HG03342 (cell line): ENCODE data around the gene ARMC9.
A peak's percentile ranks its signal among the peaks of the same experiment; 100 is the strongest.

Experiments used
- ATAC-seq: cut with Tn5 transposase; IDR thresholded peaks from one replicate; pipeline ENCODE4 v1.9.1; 2021; ENCODE audit warnings: mild to moderate bottlenecking, moderate library complexity; ENCODE audit not compliant: unreplicated experiment

Gene ARMC9

DNA sequence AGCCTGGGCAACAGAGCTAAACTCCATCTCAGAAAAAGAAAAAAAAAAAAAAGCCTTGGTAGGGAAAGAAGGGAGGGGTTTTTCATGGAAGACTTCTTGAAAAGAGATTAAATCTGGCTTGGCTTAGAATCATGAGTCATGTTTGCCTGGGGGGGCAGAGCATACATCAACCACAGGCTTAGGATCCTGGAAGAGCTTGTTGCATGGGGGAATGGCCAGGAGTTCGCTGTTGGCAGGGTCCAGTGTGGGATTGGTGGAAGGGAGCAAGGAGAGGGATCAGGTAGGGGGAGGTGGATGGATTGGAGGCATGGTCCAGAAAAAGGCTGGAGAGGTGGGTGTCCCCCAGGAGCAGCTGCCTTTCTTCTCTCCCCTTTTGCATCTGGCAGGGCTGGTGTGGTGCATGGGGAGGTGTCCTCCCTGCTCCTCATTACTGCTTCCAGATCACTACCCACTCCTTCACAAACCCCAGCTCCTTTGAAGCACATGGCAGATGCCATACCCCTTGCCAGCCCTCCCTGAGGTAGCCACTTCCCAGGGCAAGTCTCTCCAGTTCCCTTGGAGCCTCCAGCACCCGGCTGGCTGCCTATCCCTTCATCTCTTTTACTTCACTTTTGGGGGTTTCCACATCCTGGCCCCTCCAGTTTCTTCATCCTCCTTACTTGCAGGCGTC lies 2.5 kb downstream of the ARMC9 start:
- ATAC-seq, result no peak

DNA sequence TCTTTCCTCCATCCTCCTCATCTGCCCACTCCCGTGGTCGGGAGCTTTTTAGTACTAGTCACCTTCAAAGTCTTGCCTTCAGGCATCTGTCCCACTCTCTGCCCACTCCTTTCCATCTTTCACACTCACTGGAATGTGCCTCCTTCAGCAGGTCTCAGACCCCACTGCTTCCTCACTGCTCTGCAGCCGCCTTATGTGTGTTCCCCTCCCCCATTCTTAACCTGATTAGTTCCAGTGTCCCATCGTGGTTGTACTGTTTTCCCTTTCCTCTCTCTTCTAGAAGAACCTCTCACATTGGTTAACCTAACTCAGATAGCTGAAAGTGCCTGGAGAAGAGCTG lies 3.0 kb downstream of the ARMC9 start:
- no peak for ATAC-seq

DNA sequence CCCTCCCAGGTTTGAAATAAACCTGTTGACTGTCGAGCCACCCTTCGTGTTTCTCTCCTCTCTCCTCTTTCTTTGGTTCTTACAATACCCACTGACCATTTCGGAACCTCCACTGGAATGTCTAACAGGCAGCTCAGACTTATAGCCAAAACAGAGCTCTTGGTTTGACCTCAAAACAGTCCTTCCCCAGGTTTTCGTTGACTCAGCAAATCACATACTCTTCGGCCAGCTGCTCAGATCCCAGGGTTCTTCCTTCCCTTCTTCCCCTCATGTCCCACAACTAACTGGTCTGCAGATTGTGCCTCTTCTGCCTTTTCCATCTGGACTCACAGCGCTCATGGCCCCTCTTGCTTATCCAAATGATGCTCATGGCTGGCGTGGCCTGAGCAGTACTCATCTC lies 4.7 kb downstream of the ARMC9 start:
- ATAC-seq, result no peak

DNA sequence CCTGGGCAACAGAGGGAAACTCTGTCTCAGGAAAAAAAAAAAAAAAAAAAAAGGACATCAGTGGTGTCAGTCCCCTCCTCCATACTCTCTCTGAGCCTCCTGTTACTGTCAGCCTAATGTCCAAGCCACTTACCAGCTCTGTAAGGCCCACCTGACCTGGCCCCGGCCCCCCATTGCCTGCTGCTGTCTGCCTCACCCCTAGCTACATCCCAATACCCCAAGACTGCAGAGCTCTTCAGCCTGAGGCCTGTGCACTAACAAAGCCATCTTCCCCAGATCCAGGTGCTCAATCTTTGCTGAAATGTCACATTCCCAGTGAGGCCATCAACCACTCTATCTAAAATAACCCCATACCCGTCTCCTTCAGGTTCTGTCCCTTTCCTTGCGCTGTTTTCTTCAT lies 5.7 kb downstream of the ARMC9 start:
- ATAC-seq, result no peak

GRCh38 chr2:231204581-231204980 lies 6.2 kb downstream of the ARMC9 start:
- no peak for ATAC-seq

DNA sequence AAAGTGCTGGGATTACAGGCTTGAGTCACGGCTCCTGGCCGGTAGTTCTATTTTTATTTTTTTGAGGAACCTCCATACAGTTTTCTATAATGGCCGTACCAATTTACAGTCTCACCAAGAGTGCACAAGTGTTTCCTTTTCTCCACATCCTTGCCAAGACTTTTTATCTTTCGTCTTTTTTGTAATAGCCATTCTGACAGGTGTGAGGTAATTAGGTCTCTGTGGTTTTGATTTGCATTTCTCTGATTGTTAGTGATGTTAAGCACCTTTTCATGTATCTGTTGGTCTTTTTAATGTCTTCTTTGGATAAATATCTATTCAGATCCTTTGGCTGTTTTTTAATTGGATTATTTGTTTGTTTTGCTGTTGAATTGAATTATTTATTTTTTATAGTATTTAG lies 9.3 kb downstream of the ARMC9 start:
- ATAC-seq, result no peak

DNA sequence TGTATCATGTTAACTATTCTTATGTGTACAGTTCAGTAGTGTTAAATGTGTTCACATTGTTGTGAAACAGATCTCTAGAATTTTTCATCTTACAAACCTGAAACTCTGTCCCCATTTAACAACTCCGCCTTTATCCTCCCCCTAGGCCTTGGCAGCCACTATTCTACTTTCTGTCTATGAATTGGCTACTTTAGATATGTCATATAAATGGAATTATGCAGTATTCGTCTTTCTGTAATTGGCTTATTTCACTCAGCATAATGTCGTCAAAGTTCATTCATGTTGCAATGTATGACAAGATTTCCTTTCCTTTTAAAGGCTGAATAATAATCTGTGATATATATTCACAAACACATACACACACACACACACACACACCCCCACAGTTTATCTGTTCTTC lies 12.4 kb downstream of the ARMC9 start:
- ATAC-seq, result no peak

GRCh38 chr2:231211486-231211885 lies 13.1 kb downstream of the ARMC9 start:
- ATAC-seq, result no peak

- ATAC-seq, result no peak
Measured at GRCh38 chr2:231212329-231212845, 14.0 kb downstream of the ARMC9 start.

DNA sequence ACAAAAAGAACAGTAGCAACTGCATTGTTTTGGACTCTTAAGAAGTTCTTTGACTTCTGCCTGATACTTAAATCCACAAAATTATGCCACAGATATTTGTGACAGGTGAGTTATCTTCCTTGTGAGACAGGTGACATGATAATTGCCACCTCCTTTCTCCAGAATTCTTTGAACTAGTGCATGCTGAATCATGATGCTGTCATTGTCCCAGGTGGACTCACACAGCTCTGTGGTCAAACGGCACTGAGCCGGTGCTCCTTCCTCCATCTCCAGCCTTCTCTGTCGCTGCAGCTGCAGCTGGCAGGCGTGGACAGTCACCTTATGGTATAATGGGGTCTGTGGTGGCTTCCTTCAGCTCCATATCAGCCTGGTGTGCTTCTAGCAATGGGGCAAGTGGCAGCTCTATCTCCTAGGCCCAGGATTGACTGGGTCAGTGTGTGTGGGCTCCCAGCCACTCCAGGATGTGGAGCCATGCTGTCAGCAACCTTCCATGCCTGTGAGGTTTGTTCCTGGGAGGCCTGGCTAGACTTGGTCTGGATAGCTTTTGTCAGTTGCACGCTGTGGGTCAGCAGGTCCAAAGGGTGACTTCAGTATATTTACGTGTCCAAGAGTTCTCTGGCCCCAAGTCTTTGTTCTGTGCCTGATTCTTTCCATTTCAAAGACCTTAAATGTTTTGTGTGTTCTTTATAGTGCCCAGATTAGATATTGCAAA lies 15.7 kb downstream of the ARMC9 start:
- no peak for ATAC-seq

DNA sequence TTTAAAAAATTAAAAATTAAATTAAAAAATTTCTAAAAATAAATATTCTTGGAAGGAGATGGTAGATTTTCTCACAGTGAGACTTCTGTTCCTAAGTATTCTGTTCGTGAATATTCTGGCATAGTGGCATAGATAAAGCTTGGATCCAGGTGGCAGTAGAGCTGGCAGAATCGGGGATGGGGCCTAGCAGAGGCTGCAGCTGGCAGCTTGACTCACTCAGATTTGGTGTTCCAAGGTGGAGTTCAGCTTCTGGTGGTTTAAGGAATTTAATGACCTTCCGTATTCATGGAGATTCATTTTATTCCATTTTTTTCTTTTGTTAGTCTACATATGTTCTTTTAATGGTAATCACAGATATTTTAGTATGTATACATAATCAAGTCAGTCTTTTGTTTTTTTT lies 19.9 kb downstream of the ARMC9 start:
- ATAC-seq, result no peak

- ATAC-seq, result no peak
Measured at GRCh38 chr2:231219289-231219688, 20.9 kb downstream of the ARMC9 start.

DNA sequence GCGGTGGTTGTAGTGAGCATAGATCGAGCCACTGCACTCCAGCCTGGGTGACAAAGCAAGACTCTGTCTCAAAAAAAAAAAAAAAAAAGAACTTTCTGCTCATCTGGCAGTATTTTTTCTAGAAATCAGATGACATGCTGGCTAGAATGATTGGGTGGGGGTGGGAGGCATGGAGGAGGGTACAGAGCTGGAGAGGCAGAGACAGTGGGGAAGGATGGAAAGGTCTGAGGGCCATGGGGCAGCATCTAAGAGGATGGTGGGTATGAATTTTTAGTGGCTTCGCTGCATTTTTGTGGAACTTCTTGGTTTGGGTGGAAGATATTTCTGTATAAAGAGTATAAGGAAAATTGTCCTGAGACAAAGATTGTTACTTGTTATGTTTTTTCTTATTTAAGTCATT lies 23.3 kb downstream of the ARMC9 start:
- no peak for ATAC-seq

- ATAC-seq, result peak; percentile 62
Measured at GRCh38 chr2:231222318-231223000, 24.0 kb downstream of the ARMC9 start.

DNA sequence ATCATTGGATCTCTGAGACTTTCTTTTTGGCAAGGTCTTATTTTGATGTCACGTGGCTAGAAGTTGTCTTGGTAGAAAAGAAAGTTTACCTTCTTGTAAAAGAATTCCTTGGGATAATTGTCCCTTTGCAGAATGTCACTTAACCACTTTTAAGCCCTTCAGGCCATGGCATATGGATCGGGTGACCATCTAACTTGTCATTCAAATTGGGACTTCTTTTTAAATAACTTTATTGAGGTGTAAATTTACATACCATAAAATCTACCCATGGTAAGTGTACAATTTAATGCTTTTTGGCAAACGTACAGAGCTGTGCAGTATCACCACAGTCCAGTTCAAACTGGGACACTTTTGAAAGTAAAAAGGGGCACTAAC lies 24.6 kb downstream of the ARMC9 start:
- no peak for ATAC-seq

GRCh38 chr2:231223458-231223976 lies 25.1 kb downstream of the ARMC9 start:
- no peak for ATAC-seq

- ATAC-seq, result peak; percentile 53
Measured at GRCh38 chr2:231227310-231228162, 29.1 kb downstream of the ARMC9 start.

DNA sequence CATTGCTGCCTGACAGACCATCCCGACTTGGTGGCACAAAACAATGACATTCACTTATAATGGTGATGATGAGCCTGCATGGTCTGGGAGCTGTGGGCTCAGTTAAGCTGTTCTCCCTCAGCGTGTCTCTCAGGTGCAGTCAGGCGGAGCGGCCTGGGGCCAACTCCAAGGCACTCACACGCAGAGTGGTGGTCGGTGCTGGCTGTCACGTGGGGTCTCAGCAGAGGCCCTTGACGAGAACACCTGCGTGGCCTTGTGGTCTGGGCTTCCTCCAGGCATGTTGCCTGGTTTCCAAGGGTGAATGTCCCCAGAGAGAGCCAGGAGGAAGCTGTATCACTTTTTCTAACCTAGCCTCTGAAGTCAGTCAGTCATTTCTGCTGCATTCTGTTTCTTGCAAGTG lies 29.8 kb downstream of the ARMC9 start:
- peak; percentile 78 for ATAC-seq

DNA sequence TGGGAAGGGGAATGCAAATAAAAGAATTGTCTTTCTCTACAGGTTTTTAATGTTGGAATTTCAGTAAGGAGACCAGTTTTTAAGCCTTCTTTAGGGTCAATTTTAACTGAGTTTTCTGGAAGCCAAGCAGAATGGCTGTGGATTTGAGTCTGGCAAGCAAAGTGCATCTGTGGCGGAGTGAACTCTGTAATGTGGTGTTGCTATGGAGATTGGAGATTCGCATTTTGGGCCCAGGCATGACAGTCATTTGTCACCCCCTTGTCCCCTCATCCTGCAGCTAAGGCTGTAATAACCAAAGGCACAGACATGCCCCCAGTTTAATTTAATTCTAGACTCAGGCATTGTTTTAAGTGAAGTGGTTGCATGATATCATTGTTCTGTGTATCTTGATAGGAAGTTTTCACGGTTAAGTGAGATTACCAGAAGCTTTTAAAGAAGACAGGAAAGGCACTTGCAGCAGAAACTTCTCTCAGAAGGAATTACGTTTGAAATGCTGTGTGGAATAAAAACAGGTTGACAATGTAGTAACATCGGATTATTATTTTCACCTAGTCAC lies 30.6 kb downstream of the ARMC9 start:
- no peak for ATAC-seq

DNA sequence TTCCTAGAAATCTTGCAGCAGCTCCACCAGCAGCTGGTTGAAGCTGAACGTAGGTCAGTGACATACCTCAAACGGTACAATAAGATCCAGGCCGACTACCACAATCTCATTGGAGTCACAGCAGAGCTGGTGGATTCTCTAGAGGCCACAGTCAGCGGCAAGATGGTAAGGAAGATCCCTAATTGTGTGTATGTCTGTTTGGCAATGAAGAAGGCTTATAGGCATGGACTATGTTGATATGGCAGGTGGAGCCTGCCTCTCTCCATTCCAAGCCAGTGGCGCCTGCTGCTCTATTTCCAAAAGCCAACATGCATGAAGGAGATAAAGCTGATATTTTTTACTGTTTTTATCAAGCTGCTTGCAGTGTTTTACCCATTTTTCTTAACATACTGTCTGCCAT lies 36.8 kb downstream of the ARMC9 start:
- no peak for ATAC-seq

GRCh38 chr2:231238689-231239088 lies 40.3 kb downstream of the ARMC9 start:
- no peak for ATAC-seq
